ENCODE results near the gene KLHL9.

Gene KLHL9

GRCh38 chr9:21317956-21318923, 17.0 kb downstream of the KLHL9 start:
- no peak for DNase-seq (ENCODE audit: low read depth)

- no peak for DNase-seq (ENCODE audit: low read depth)
These were observed 18.3 kb downstream of the KLHL9 start for GRCh38 chr9:21316860-21317259.

GRCh38 chr9:21316032-21316842, 19.0 kb downstream of the KLHL9 start:
- DNase-seq (ENCODE audit: low read depth), result no peak

DNA sequence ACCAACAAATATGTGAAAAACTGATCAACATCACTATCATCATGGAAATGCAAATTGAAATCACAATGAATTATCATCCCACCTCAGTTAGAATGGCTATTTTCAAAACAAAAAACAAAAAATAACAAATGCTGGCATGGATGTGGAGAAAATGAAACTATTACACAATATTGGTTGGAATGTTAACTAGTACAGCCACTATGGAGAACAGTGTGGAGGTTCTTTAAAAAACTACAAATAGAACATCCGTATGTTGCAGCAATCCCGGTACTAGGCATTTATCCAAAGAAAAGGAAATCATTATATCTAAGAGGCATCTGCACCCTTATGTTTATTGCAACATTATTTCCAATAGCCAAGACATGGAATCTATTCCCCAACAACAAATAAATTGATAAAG, 21.1 kb downstream of the KLHL9 start:
- no peak for DNase-seq (ENCODE audit: low read depth)

DNA sequence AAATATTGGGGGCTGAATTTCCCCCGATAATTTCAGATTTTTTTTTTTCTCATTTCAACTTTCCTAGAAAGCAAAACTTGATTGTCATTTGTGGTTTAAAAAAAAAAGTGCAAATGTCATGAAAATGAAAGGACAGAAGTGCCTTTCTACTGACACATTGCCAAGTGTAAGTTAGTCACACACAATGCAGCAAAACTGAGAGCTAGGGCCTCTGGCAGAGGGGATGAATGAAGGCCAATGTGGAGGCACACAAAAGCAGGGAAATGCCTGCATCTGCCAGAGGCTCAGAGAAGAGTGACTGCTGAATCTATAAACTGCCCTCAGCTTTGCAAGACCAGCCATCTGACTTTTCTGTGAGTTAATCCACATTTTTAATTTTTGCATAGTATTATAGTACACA, 23.3 kb downstream of the KLHL9 start:
- no peak for DNase-seq (ENCODE audit: low read depth)

DNA sequence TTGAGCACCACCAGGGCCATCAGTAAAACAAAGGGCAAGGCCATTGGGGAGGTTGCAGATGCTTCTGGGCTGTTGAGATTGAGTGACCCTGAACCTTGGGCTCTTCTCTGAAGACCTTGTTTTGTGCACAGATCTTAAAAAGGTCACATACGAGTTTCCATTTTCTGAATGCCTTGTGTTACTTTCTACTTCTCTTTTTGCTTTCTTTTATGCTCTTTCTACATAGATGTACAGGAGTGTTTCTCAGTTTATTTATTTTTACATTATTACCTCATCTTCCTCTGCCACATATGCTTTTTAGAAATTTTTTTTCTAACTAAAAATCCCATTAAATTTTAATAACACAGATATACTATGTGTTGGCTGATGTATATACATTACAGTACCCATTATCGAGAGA, 30.0 kb downstream of the KLHL9 start, which contains the start of gene IFNA5:
TSS of gene IFNA5 (minus strand) at position 101 of the 400 bp plus-strand sequence. CDS start at position 44, 57 bp downstream.
- DNase-seq (ENCODE audit: low read depth), result no peak

DNA sequence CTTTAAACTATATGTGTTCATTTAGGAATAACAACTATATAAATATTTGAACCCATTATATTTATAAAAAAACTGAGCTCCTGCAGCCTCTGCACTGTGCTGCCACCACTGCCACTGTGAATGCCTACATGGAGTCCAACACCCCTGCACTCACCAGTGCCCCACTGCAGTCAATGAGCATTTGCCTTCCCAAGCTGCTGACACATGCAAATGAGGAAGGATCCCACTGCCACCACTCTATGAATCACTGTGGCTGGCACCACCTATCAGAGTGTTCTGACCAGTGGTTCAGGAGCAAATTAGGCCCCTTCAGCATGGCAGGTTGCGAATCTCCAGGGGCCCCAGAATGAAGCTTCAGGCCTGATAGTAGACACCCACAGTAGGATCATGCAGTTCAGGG, 39.2 kb downstream of the KLHL9 start:
- DNase-seq (ENCODE audit: low read depth), result no peak

DNA sequence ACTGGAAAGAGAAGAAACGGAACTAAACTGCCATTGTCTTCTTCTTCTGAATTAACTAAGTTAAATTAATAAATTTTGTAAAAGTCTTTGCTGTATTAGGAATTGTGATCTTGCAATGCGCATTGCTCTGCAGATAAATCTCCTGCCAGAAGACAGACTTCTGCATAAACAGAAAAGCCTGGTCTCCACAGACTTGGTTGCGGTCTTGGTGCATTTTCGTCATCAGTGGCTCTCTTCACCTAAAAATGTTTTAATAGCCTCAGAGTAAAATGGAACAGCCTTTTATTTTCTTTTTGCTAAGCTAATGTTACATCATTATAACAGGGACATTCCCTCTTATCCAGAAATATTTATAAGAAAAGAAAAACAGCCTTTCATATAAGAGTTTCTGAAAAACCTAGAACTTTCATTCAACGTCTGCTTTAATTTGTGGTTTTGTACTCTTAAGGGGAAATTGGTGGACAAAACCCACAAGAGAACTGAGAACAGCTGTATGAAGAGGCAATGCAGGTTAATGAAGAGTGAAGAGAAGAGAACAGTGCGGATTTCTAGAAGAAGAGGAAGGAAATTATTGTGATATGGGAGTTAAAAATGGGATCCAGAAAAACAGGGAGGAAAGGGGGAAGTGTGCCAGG, 40.2 kb downstream of the KLHL9 start:
- no peak for DNase-seq (ENCODE audit: low read depth)

DNA sequence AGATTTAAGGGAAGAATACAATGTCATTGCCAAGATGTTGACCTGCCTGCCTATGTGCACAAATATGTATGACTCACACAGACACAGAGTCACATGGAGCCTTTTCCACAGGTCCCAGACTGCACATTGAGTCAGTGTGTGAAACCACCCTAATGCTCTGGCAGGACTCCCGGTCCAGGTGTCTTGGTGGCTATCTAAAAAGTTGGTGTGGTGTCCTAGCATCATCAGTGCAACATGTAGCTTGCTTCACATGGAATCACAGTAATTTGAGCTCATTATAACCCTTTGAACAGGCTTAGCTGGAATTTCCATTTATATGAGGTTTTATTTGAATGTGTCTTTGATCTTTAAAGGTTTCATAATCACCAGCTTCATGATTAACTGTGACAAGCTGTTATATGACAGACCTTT, 40.8 kb downstream of the KLHL9 start:
- no peak for DNase-seq (ENCODE audit: low read depth)

DNA sequence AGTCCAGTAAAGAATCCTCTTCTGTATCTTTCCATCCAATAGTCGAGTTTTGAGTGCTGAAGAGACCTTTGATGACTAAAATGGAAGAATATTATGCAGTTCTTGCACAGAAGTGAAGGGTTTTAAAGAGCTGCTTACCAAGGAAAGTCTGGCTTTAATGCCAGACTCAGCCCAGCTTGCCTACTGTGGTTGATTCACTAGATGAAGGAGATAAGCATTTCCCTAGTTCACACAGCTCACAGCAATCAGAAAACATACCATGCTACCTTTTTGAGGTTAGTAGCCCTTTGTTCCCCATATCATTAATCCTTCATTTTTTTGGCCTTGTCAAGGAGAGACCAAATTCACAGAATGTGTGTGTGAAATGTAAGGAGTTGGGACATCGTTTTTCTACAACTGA, 45.4 kb downstream of the KLHL9 start:
- DNase-seq (ENCODE audit: low read depth), result no peak

DNA sequence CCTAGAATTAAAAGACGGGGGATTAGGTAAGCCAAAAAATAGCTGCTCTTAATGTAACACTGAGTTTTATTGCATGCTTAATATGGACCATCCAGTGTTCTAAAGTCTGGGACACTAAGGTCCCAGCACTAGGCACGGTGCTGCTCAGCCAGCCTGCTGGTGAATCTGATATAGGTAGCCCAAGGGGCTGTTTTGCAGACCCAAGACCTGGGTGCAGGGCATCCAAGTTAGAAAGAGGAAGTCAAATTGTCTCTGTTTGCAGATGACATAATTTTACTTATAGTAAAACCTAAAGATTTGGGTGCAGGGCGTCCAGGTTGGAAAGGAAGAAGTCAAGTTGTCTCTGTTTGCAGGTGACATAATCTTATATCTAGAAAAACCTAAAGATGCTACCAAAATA, 47.9 kb downstream of the KLHL9 start:
- DNase-seq (ENCODE audit: low read depth), result no peak

- DNase-seq (ENCODE audit: low read depth), result no peak
These were observed 48.5 kb downstream of the KLHL9 start for GRCh38 chr9:21286659-21287058.

DNA sequence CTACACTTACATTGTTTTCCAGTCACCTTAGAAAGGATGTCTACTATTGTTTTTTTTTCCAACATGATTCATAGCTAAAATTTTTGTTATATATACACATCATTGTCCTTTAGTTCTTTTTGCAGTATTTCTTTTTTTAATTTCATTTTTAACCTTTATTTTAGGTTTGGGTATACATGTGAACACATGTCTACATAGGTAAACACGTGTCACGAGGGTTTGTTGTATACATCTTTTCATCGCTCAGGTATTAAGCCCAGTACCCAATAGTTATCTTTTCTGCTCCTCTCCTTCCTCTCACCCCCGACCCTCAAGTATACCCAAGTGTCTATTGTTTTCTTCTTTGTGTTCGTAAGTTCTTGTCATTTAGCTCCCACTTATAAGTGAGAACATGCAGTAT, 49.1 kb downstream of the KLHL9 start:
- DNase-seq (ENCODE audit: low read depth), result no peak

- DNase-seq (ENCODE audit: low read depth), result no peak
These were observed 53.9 kb downstream of the KLHL9 start for GRCh38 chr9:21281275-21281674.

Data from GM04503 (cell line).